Measurements from ENCODE around the gene ARRDC1.

ARRDC1 gene

GRCh38 chr9:137607141-137607857 lies 1.8 kb downstream of the ARRDC1 start:
- Histone ChIP-seq H3K27me3 (ENCODE audit: control insufficient read depth, insufficient read depth, low read length) (no peaks in the 10 kb centered on the region), H3K36me3 (ENCODE audit: control insufficient read depth, insufficient read depth, low read length) (no peaks in the 10 kb centered on the region), H3K27ac (ENCODE audit: low read depth, low read length) (no peak overlapping the region), H3K9ac (ENCODE audit: low read length) (peak overlapping the region; percentile 21), H3K4me1 (ENCODE audit: control insufficient read depth, insufficient read depth, low read length) (peaks cover 5% of the 10 kb centered on the region), H3K4me3 (ENCODE audit: low read length) (peak overlapping the region; percentile 93)

GRCh38 chr9:137610944-137611343 lies 5.5 kb downstream of the ARRDC1 start:
- Histone ChIP-seq H3K4me1 (ENCODE audit: control insufficient read depth, insufficient read depth, low read length) (peaks cover 5% of the 10 kb centered on the region), H3K9ac (ENCODE audit: low read length) (no peak overlapping the region), H3K27ac (ENCODE audit: low read depth, low read length) (no peak overlapping the region), H3K4me3 (ENCODE audit: low read length) (no peak overlapping the region), H3K27me3 (ENCODE audit: control insufficient read depth, insufficient read depth, low read length) (no peaks in the 10 kb centered on the region), H3K36me3 (ENCODE audit: control insufficient read depth, insufficient read depth, low read length) (peaks cover 10% of the 10 kb centered on the region)

GRCh38 chr9:137611623-137612609 lies 6.4 kb downstream of the ARRDC1 start:
- peak overlapping the region; percentile 37 for H3K4me3 ChIP-seq (ENCODE audit: low read length)
- H3K9ac ChIP-seq (ENCODE audit: low read length), result no peak overlapping the region
- no peak overlapping the region for H3K27ac ChIP-seq (ENCODE audit: low read depth, low read length)
- H3K4me1 ChIP-seq (ENCODE audit: control insufficient read depth, insufficient read depth, low read length), result no peaks in the 10 kb centered on the region
- H3K36me3 ChIP-seq (ENCODE audit: control insufficient read depth, insufficient read depth, low read length), result peaks cover 14% of the 10 kb centered on the region
- H3K27me3 ChIP-seq (ENCODE audit: control insufficient read depth, insufficient read depth, low read length), result no peaks in the 10 kb centered on the region

GRCh38 chr9:137612741-137613142 lies 7.3 kb downstream of the ARRDC1 start:
- no peak overlapping the region for H3K27ac ChIP-seq (ENCODE audit: low read depth, low read length)
- H3K4me3 ChIP-seq (ENCODE audit: low read length), result no peak overlapping the region
- peaks cover 14% of the 10 kb centered on the region for H3K36me3 ChIP-seq (ENCODE audit: control insufficient read depth, insufficient read depth, low read length)
- H3K4me1 ChIP-seq (ENCODE audit: control insufficient read depth, insufficient read depth, low read length), result peaks cover 4% of the 10 kb centered on the region
- no peak overlapping the region for H3K9ac ChIP-seq (ENCODE audit: low read length)
- no peaks in the 10 kb centered on the region for H3K27me3 ChIP-seq (ENCODE audit: control insufficient read depth, insufficient read depth, low read length)

- Histone ChIP-seq H3K9ac (ENCODE audit: low read length) (no peak overlapping the region), H3K4me1 (ENCODE audit: control insufficient read depth, insufficient read depth, low read length) (peaks cover 7% of the 10 kb centered on the region), H3K36me3 (ENCODE audit: control insufficient read depth, insufficient read depth, low read length) (peaks cover 14% of the 10 kb centered on the region), H3K4me3 (ENCODE audit: low read length) (no peak overlapping the region), H3K27me3 (ENCODE audit: control insufficient read depth, insufficient read depth, low read length) (no peaks in the 10 kb centered on the region), H3K27ac (ENCODE audit: low read depth, low read length) (no peak overlapping the region)
These were observed 7.8 kb downstream of the ARRDC1 start for GRCh38 chr9:137613259-137613658.

- Histone ChIP-seq H3K27me3 (ENCODE audit: control insufficient read depth, insufficient read depth, low read length) (no peaks in the 10 kb centered on the region), H3K4me1 (ENCODE audit: control insufficient read depth, insufficient read depth, low read length) (peaks cover 7% of the 10 kb centered on the region), H3K27ac (ENCODE audit: low read depth, low read length) (no peak overlapping the region), H3K36me3 (ENCODE audit: control insufficient read depth, insufficient read depth, low read length) (peaks cover 14% of the 10 kb centered on the region), H3K4me3 (ENCODE audit: low read length) (no peak overlapping the region), H3K9ac (ENCODE audit: low read length) (no peak overlapping the region)
These were observed 8.4 kb downstream of the ARRDC1 start for GRCh38 chr9:137613738-137614523.

- Histone ChIP-seq H3K27me3 (ENCODE audit: control insufficient read depth, insufficient read depth, low read length) (no peaks in the 10 kb centered on the region), H3K27ac (ENCODE audit: low read depth, low read length) (no peak overlapping the region), H3K9ac (ENCODE audit: low read length) (no peak overlapping the region), H3K4me3 (ENCODE audit: low read length) (no peak overlapping the region), H3K4me1 (ENCODE audit: control insufficient read depth, insufficient read depth, low read length) (peaks cover 8% of the 10 kb centered on the region), H3K36me3 (ENCODE audit: control insufficient read depth, insufficient read depth, low read length) (peaks cover 14% of the 10 kb centered on the region)
These were observed 9.3 kb downstream of the ARRDC1 start for GRCh38 chr9:137614631-137615386.

GRCh38 chr9:137615387-137615871 lies 9.9 kb downstream of the ARRDC1 start:
- Histone ChIP-seq H3K4me3 (ENCODE audit: low read length) (no peak overlapping the region), H3K9ac (ENCODE audit: low read length) (no peak overlapping the region), H3K27me3 (ENCODE audit: control insufficient read depth, insufficient read depth, low read length) (no peaks in the 10 kb centered on the region), H3K4me1 (ENCODE audit: control insufficient read depth, insufficient read depth, low read length) (peaks cover 14% of the 10 kb centered on the region), H3K36me3 (ENCODE audit: control insufficient read depth, insufficient read depth, low read length) (peaks cover 14% of the 10 kb centered on the region), H3K27ac (ENCODE audit: low read depth, low read length) (no peak overlapping the region)

GRCh38 chr9:137618105-137619067 lies 12.9 kb downstream of the ARRDC1 start, which contains the start of gene EHMT1:
TSS of gene EHMT1 (plus strand) at chr9:137619005. CDS start at chr9:137619029, 24 bp downstream.
- peak within 1 kb of the TSS; percentile 84 for H3K9ac ChIP-seq (ENCODE audit: low read length)
- no peaks in the 10 kb centered on the region for H3K27me3 ChIP-seq (ENCODE audit: control insufficient read depth, insufficient read depth, low read length)
- H3K4me1 ChIP-seq (ENCODE audit: control insufficient read depth, insufficient read depth, low read length), result peaks cover 17% of the 10 kb centered on the region
- H3K27ac ChIP-seq (ENCODE audit: low read depth, low read length), result peak within 1 kb of the TSS; percentile 93
- H3K36me3 ChIP-seq (ENCODE audit: control insufficient read depth, insufficient read depth, low read length), result peaks cover 14% of the 10 kb centered on the region
- H3K4me3 ChIP-seq (ENCODE audit: low read length), result peak within 1 kb of the TSS; percentile 92

GRCh38 chr9:137619240-137620047 lies 14.0 kb downstream of the ARRDC1 start:
- Histone ChIP-seq H3K27ac (ENCODE audit: low read depth, low read length) (peak overlapping the region; percentile 63), H3K4me1 (ENCODE audit: control insufficient read depth, insufficient read depth, low read length) (peaks cover 17% of the 10 kb centered on the region), H3K27me3 (ENCODE audit: control insufficient read depth, insufficient read depth, low read length) (no peaks in the 10 kb centered on the region), H3K4me3 (ENCODE audit: low read length) (peak overlapping the region; percentile 81), H3K9ac (ENCODE audit: low read length) (peak overlapping the region; percentile 51), H3K36me3 (ENCODE audit: control insufficient read depth, insufficient read depth, low read length) (peaks cover 14% of the 10 kb centered on the region)
